ENCODE results near the gene PI4KA. TPM values are rescaled to one million over a fixed set of nuclear protein-coding genes. Genes with fewer than 3 reads are reported as not detected.

The PI4KA gene
- total and polyA plus RNA-seq, 4 donors, result 19.4 to 47.5 (median 36.3) TPM

GRCh38 chr22:20760084-20760483 is 98.5 kb downstream of the PI4KA start:
- Histone ChIP-seq H3K9me3 (ENCODE audit: control insufficient read depth in 4 of 4, low read length in 3 of 4) (no peaks in the 10 kb centered on the region), H3K36me3 (ENCODE audit: control insufficient read depth in 4 of 4, insufficient read depth in 3 of 4, low read depth in 1 of 4, low read length in 3 of 4) (peaks cover 0 to 33% (median 22%) of the 10 kb centered on the region in 4 donors), H3K4me3 (ENCODE audit: low read depth in 1 of 3, low read length in 3 of 3) (no peak overlapping the region), H3K27ac (ENCODE audit: low read depth in 1 of 2, low read length in 2 of 2) (no peak overlapping the region), H3K4me1 (ENCODE audit: control insufficient read depth in 4 of 4, insufficient read depth in 4 of 4, low read length in 3 of 4) (no peaks in the 10 kb centered on the region), H3K9ac (ENCODE audit: low read depth in 1 of 2, low read length in 2 of 2) (no peak overlapping the region), H3K27me3 (ENCODE audit: control insufficient read depth in 4 of 4, insufficient read depth in 4 of 4, low read length in 3 of 4) (no peaks in the 10 kb centered on the region)
- over 99% methylated on average over 2 of the region's 2 CpGs for WGBS
- TF ChIP-seq GABPA (IDR thresholded peaks at IDR 0.05 in 1 of 2, conservative IDR thresholded peaks at IDR 0.05 in 1 of 2) (no peak), HNF4G (IDR thresholded peaks at IDR 0.05) (no peak), ZBTB33 (IDR thresholded peaks at IDR 0.05) (no peak), RXRA (IDR thresholded peaks at IDR 0.05) (no peak), JUND (IDR thresholded peaks at IDR 0.05) (no peak), RAD21 (IDR thresholded peaks at IDR 0.05) (no peak), EGR1 (IDR thresholded peaks at IDR 0.05; ENCODE audit: low read depth in 2 of 2) (no peak), SP1 (IDR thresholded peaks at IDR 0.05) (no peak), NR2F2 (IDR thresholded peaks at IDR 0.05) (no peak), YY1 (IDR thresholded peaks at IDR 0.05) (no peak), CTCF (IDR thresholded peaks at IDR 0.05; ENCODE audit: low read depth, low read length, missing input control) (no peak)
- no peak for DNase-seq (ENCODE audit: low spot score)

GRCh38 chr22:20758688-20759087 is 99.9 kb downstream of the PI4KA start:
- Histone ChIP-seq H3K36me3 (ENCODE audit: control insufficient read depth in 4 of 4, insufficient read depth in 3 of 4, low read depth in 1 of 4, low read length in 3 of 4) (peaks cover 0 to 22% (median 12%) of the 10 kb centered on the region in 4 donors), H3K27ac (ENCODE audit: low read depth in 1 of 2, low read length in 2 of 2) (no peak overlapping the region), H3K4me3 (ENCODE audit: low read depth in 1 of 3, low read length in 3 of 3) (no peak overlapping the region), H3K4me1 (ENCODE audit: control insufficient read depth in 4 of 4, insufficient read depth in 4 of 4, low read length in 3 of 4) (no peaks in the 10 kb centered on the region), H3K27me3 (ENCODE audit: control insufficient read depth in 4 of 4, insufficient read depth in 4 of 4, low read length in 3 of 4) (no peaks in the 10 kb centered on the region), H3K9me3 (ENCODE audit: control insufficient read depth in 4 of 4, low read length in 3 of 4) (no peaks in the 10 kb centered on the region), H3K9ac (ENCODE audit: low read depth in 1 of 2, low read length in 2 of 2) (no peak overlapping the region)
- over 99% methylated on average over 2 of the region's 2 CpGs for WGBS
- TF ChIP-seq RAD21 (IDR thresholded peaks at IDR 0.05) (peak; percentile 22 to 30), NR2F2 (IDR thresholded peaks at IDR 0.05) (no peak)
- no peak for DNase-seq (ENCODE audit: low spot score)

- H3K36me3 ChIP-seq (ENCODE audit: control insufficient read depth in 4 of 4, insufficient read depth in 3 of 4, low read depth in 1 of 4, low read length in 3 of 4), result peaks cover 4 to 26% (median 8%) of the 10 kb centered on the region in 4 donors
Measured at GRCh38 chr22:20756846-20757245, 101.8 kb downstream of the PI4KA start.

More at GRCh38 chr22:20756846-20757245, 101.8 kb downstream of the PI4KA start:
- TF ChIP-seq TAF1 (conservative IDR thresholded peaks at IDR 0.05) (no peak), JUND (IDR thresholded peaks at IDR 0.05) (no peak), ATF3 (IDR thresholded peaks at IDR 0.05) (no peak), SP1 (IDR thresholded peaks at IDR 0.05) (no peak), GABPA (IDR thresholded peaks at IDR 0.05 in 1 of 2, conservative IDR thresholded peaks at IDR 0.05 in 1 of 2) (no peak)
- WGBS, result 95% methylated on average over 3 of the region's 3 CpGs
- no peak overlapping the region for H3K9ac ChIP-seq (ENCODE audit: low read depth in 1 of 2, low read length in 2 of 2)
- H3K4me3 ChIP-seq (ENCODE audit: low read depth in 1 of 3, low read length in 3 of 3), result no peak overlapping the region
- no peaks in the 10 kb centered on the region for H3K9me3 ChIP-seq (ENCODE audit: control insufficient read depth in 4 of 4, low read length in 3 of 4)
- H3K27me3 ChIP-seq (ENCODE audit: control insufficient read depth in 4 of 4, insufficient read depth in 4 of 4, low read length in 3 of 4), result no peaks in the 10 kb centered on the region
- no peak overlapping the region for H3K27ac ChIP-seq (ENCODE audit: low read depth in 1 of 2, low read length in 2 of 2)
- DNase-seq (ENCODE audit: low spot score), result no peak
- no peaks in the 10 kb centered on the region for H3K4me1 ChIP-seq (ENCODE audit: control insufficient read depth in 4 of 4, insufficient read depth in 4 of 4, low read length in 3 of 4)

Data from liver (tissue), 9 donors.